Measurements from ENCODE around the gene SSX4.
"Not testable (repeated sequence)": the region's sequence is repeated elsewhere in the genome, so short reads cannot be mapped to it uniquely, and the experiment has no call there.

The SSX4 gene

GRCh38 chrX:48383239-48383638, at the start of gene SSX4:
TSS of gene SSX4 (plus strand) at chrX:48383539. CDS start at chrX:48384054, 515 bp downstream.
- not testable (repeated sequence) for DNase-seq (ENCODE audit: low read depth in 2 of 2)

GRCh38 chrX:48346059-48346458, 37.3 kb upstream of the SSX4 start:
- not testable (repeated sequence) for DNase-seq (ENCODE audit: low read depth in 2 of 2)

GRCh38 chrX:48356315-48357094, 26.8 kb upstream of the SSX4 start, which contains the start of gene SSX3:
TSS of gene SSX3 (minus strand) at chrX:48356703. CDS start at chrX:48355249, 1,454 bp downstream.
- DNase-seq (ENCODE audit: low read depth in 2 of 2) = not testable (repeated sequence)

- no peak for DNase-seq (ENCODE audit: low read depth in 2 of 2)
Measured at GRCh38 chrX:48357681-48358080, 25.7 kb upstream of the SSX4 start.

- DNase-seq (ENCODE audit: low read depth in 2 of 2) = not testable (repeated sequence)
Measured at GRCh38 chrX:48359281-48359680, 24.1 kb upstream of the SSX4 start.

GRCh38 chrX:48367717-48368408, 15.5 kb upstream of the SSX4 start:
- DNase-seq (ENCODE audit: low read depth in 2 of 2) = not testable (repeated sequence)

GRCh38 chrX:48370408-48370807, 12.9 kb upstream of the SSX4 start:
- not testable (repeated sequence) for DNase-seq (ENCODE audit: low read depth in 2 of 2)

GRCh38 chrX:48396931-48397330, 13.6 kb downstream of the SSX4 start:
- DNase-seq (ENCODE audit: low read depth in 2 of 2) = not testable (repeated sequence)

- DNase-seq (ENCODE audit: low read depth in 2 of 2) = not testable (repeated sequence)
Measured at GRCh38 chrX:48397825-48398224, 14.5 kb downstream of the SSX4 start.

- not testable (repeated sequence) for DNase-seq (ENCODE audit: low read depth in 2 of 2)
Measured at GRCh38 chrX:48411860-48412259, 28.5 kb downstream of the SSX4 start, which contains the start of gene SSX4B. TSS of gene SSX4B (minus strand) at chrX:48411960. CDS start at chrX:48411372, 588 bp downstream.

- not testable (repeated sequence) for DNase-seq (ENCODE audit: low read depth in 2 of 2)
Measured at GRCh38 chrX:48427027-48427716, 43.8 kb downstream of the SSX4 start.

- DNase-seq (ENCODE audit: low read depth in 2 of 2) = not testable (repeated sequence)
Measured at GRCh38 chrX:48429606-48430005, 46.3 kb downstream of the SSX4 start.

GRCh38 chrX:48430166-48430565, 46.8 kb downstream of the SSX4 start:
- DNase-seq (ENCODE audit: low read depth in 2 of 2) = not testable (repeated sequence)

GRCh38 chrX:48433713-48434112, 50.4 kb downstream of the SSX4 start:
- not testable (repeated sequence) for DNase-seq (ENCODE audit: low read depth in 2 of 2)
